ENCODE results near the gene RIT2. TPM values are rescaled to one million over a fixed set of nuclear protein-coding genes. Genes with fewer than 3 reads are reported as not detected.

Gene RIT2
- total RNA-seq, 1 experiment from 2014 or later, result not detected

DNA sequence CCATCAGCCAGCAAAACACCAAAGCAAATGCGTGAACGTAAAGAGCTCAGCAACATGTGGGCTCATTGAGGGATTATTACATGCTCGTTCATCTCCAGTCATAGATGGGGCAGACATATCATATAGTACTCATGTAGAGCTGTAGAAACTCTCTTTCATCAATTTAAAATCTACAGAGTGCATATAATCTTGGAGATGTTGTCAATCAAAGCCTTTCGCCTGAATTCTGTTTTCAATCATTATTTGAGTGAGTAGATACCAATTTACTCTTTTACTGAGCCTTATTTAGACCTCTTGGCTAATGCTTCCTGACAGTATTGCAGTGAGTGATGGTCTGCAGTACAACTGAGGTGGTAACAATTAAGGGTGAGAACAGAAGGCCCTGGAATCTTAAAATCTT is 7.0 kb downstream of the RIT2 start:
- BruUV-seq (replicated peaks), result no TSS peak
- Histone ChIP-seq H3K9me3 (no peaks in the 10 kb centered on the region), H3K36me3 (ENCODE audit: control insufficient read depth, insufficient read depth, low read length) (no peaks in the 10 kb centered on the region), H3K4me1 (no peaks in the 10 kb centered on the region), H3K27me3 (replicated peaks; ENCODE audit: control insufficient read depth, insufficient read depth, low read length) (no peaks in the 10 kb centered on the region), H3K4me3 (ENCODE audit: low read depth, low read length) (no peak overlapping the region)
- Mint-ChIP-seq H3K4me3 (ENCODE audit: unreplicated experiment) (no peak overlapping the region), H3K36me3 (ENCODE audit: insufficient read depth, unreplicated experiment) (no peaks in the 10 kb centered on the region), H3K27me3 (ENCODE audit: insufficient read depth, unreplicated experiment) (peaks cover 3% of the 10 kb centered on the region), H3K9me3 (ENCODE audit: unreplicated experiment) (no peaks in the 10 kb centered on the region), H3K4me1 (ENCODE audit: low read depth, unreplicated experiment) (no peaks in the 10 kb centered on the region), H3K27ac (ENCODE audit: unreplicated experiment) (no peak overlapping the region)
- POLR2A ChIA-PET, result no interaction called here
- CTCF ChIA-PET, result no interaction called here
- DNase-seq, result no peak
- TF ChIP-seq CTCF (IDR thresholded peaks at IDR 0.05; ENCODE audit: insufficient read depth in 1 of 2, low read depth in 1 of 2, low read length in 1 of 2, severe bottlenecking in 1 of 2, unreplicated experiment in 1 of 2), result no peak
- intact Hi-C loops (cut with micrococcal nuclease; ENCODE audit: unreplicated experiment), result no loop called here

DNA sequence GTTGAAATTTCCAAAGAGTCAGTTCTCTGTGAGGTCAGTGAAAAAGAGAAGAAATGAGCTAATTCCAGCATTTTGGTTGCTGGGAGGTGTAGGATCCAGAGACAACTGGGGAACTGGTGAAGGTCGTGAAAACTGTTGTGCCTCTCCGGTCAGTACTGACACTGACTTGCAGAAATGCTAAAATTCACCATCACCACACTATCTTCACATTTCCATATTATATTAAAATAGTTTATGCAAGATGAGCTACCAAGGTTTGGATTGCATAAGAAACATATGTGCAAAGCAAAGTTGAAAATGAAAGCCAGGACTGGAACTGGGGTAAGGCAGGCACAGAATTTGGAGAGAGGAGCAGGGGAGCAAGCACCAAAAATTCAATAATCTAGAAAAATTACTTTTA is 21.8 kb downstream of the RIT2 start:
- intact Hi-C loops (cut with micrococcal nuclease; ENCODE audit: unreplicated experiment), result no loop called here
- H3K4me1 ChIP-seq, result no peaks in the 10 kb centered on the region
- no peak overlapping the region for H3K4me3 Mint-ChIP-seq (ENCODE audit: unreplicated experiment)
- H3K9me3 Mint-ChIP-seq (ENCODE audit: unreplicated experiment), result no peaks in the 10 kb centered on the region
- no peaks in the 10 kb centered on the region for H3K36me3 ChIP-seq (ENCODE audit: control insufficient read depth, insufficient read depth, low read length)
- H3K9me3 ChIP-seq, result no peaks in the 10 kb centered on the region
- no peak for DNase-seq
- no TSS peak for BruUV-seq (replicated peaks)
- no peak overlapping the region for H3K4me3 ChIP-seq (ENCODE audit: low read depth, low read length)
- no peaks in the 10 kb centered on the region for H3K4me1 Mint-ChIP-seq (ENCODE audit: low read depth, unreplicated experiment)
- H3K27me3 ChIP-seq (replicated peaks; ENCODE audit: control insufficient read depth, insufficient read depth, low read length), result no peaks in the 10 kb centered on the region
- H3K27me3 Mint-ChIP-seq (ENCODE audit: insufficient read depth, unreplicated experiment), result peaks cover 3% of the 10 kb centered on the region
- POLR2A ChIA-PET, result no interaction called here
- H3K27ac Mint-ChIP-seq (ENCODE audit: unreplicated experiment), result no peak overlapping the region
- CTCF ChIA-PET, result no interaction called here
- no peak for TF ChIP-seq CTCF (IDR thresholded peaks at IDR 0.05; ENCODE audit: insufficient read depth in 1 of 2, low read depth in 1 of 2, low read length in 1 of 2, severe bottlenecking in 1 of 2, unreplicated experiment in 1 of 2)
- H3K36me3 Mint-ChIP-seq (ENCODE audit: insufficient read depth, unreplicated experiment), result no peaks in the 10 kb centered on the region

- POLR2A ChIA-PET, result no interaction called here
- H3K4me3 ChIP-seq (ENCODE audit: low read depth, low read length), result no peak overlapping the region
- H3K9me3 ChIP-seq, result no peaks in the 10 kb centered on the region
- DNase-seq, result no peak
- Mint-ChIP-seq H3K4me1 (ENCODE audit: low read depth, unreplicated experiment) (no peaks in the 10 kb centered on the region), H3K27me3 (ENCODE audit: insufficient read depth, unreplicated experiment) (peaks cover 3% of the 10 kb centered on the region), H3K9me3 (ENCODE audit: unreplicated experiment) (no peaks in the 10 kb centered on the region), H3K27ac (ENCODE audit: unreplicated experiment) (no peak overlapping the region), H3K36me3 (ENCODE audit: insufficient read depth, unreplicated experiment) (no peaks in the 10 kb centered on the region), H3K4me3 (ENCODE audit: unreplicated experiment) (no peak overlapping the region)
- CTCF ChIA-PET, result no interaction called here
- no peaks in the 10 kb centered on the region for H3K36me3 ChIP-seq (ENCODE audit: control insufficient read depth, insufficient read depth, low read length)
- H3K4me1 ChIP-seq, result no peaks in the 10 kb centered on the region
- no peaks in the 10 kb centered on the region for H3K27me3 ChIP-seq (replicated peaks; ENCODE audit: control insufficient read depth, insufficient read depth, low read length)
- BruUV-seq (replicated peaks), result no TSS peak
- intact Hi-C loops (cut with micrococcal nuclease; ENCODE audit: unreplicated experiment), result no loop called here
- TF ChIP-seq CTCF (IDR thresholded peaks at IDR 0.05; ENCODE audit: insufficient read depth in 1 of 2, low read depth in 1 of 2, low read length in 1 of 2, severe bottlenecking in 1 of 2, unreplicated experiment in 1 of 2), result no peak
Observed at GRCh38 chr18:43092539-43092938, 22.9 kb downstream of the RIT2 start.
